Islet precursor cell (in vitro differentiated cells): ENCODE data around the gene PTTG2.
"Not testable (repeated sequence)": the region's sequence is repeated elsewhere in the genome, so short reads cannot be mapped to it uniquely, and the experiment has no call there.

Source experiments
- DNase-seq: peaks from one replicate; pipeline ENCODE4 v3.0.0-alpha.2; 2018

PTTG2 gene

GRCh38 chr4:37960098-37960497, at the start of gene PTTG2:
Gene PTTG2 (plus strand): TSS chr4:37960398. CDS start chr4:37960435, 37 bp downstream.
- no peak for DNase-seq

DNA sequence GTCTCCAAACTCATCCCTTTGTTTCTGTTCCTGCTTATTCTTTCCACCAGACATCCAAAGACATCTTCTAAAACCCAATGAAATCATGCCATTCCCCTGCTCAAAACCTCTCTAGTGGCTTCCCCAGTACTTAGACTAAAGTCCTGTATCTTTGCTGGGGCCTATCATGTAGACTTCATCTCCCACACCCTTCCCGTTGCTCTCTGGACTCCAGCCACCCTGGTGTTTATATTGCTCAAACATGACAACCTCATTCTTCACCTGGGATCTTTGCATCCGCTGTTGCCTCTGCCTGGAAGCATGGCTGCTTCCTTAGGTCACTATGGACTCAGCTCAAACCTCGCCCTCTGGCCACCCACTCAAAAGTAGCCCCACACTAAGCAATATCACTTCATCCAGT, 45.7 kb upstream of the PTTG2 start:
- DNase-seq: no peak

- DNase-seq: no peak
Measured at GRCh38 chr4:37917388-37917787, 42.8 kb upstream of the PTTG2 start.

DNA sequence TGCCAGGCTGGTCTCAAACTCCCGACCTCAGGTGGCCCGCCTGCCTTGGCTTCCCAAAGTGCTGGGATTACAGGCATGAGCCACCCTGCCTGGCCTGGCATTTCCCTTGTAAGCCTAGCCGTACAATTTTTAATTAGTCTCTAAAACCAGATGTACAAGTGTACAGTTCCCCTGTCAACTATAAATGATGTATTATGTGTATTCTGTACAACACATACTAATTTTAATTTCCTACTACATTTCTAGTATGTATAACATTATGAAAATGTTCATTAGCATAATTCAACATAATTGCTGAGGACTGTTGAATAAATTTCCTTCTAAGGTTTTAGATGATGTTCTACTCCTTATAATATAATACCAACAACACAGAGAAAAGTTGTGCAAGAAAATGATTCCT, 41.5 kb upstream of the PTTG2 start:
- DNase-seq: no peak

- DNase-seq: no peak
Measured at GRCh38 chr4:37922328-37922727, 37.9 kb upstream of the PTTG2 start.

GRCh38 chr4:37923089-37923488, 37.1 kb upstream of the PTTG2 start:
- not testable (repeated sequence) for DNase-seq

- DNase-seq: no peak
Measured at GRCh38 chr4:37924946-37925345, 35.3 kb upstream of the PTTG2 start.

GRCh38 chr4:37927434-37927833, 32.8 kb upstream of the PTTG2 start:
- DNase-seq: no peak

GRCh38 chr4:37928426-37929416, 31.5 kb upstream of the PTTG2 start:
- no peak for DNase-seq

GRCh38 chr4:37934096-37934495, 26.1 kb upstream of the PTTG2 start:
- DNase-seq: no peak

GRCh38 chr4:37934609-37935008, 25.6 kb upstream of the PTTG2 start:
- DNase-seq: no peak

DNA sequence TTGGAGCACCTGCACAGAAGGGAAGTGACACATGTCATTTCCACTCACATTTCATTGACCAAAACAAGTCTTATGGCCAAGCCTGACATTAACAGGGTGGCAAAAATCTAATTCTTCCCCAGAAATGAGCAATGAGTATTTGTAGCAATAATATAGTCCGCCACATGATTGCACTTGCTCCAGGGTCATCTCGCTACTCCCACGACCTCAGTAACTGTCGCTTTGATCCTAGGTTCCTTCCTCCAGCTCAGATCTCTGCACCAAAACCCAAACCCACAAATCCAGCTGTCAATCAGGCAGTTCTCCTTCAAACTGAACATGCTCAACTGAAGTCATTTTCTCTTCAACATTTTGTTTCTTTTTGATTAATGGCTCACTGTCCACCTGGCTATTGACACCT, 25.2 kb upstream of the PTTG2 start:
- DNase-seq: no peak

DNA sequence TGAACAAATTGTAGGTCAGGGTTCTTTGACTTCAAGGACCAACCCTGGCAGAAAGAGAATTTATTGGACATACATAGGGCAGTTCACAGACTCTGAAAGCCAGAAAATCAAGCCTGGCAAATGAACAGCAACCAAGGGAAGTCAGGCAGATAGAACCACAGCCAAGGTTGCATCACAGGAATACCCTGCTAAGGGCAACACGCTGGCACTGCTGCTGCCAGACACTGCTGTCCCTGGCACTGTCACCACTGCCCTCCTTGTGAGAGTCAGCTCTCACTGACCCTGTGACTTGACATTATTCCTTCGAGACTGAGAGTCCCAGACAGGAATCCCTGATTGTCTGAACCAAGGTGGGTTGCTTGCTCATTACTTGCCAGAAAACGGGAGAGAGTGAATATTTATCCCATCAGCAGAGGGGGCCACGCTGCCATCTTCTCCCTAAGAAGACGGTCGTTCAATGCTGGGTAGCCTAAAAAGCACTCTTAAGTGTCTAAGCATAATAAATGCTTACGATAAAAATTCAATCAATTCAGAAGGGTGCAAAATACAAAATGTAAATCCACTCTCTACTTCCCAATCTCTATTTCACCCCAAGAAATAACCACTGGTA, 23.2 kb upstream of the PTTG2 start:
- DNase-seq: no peak

DNA sequence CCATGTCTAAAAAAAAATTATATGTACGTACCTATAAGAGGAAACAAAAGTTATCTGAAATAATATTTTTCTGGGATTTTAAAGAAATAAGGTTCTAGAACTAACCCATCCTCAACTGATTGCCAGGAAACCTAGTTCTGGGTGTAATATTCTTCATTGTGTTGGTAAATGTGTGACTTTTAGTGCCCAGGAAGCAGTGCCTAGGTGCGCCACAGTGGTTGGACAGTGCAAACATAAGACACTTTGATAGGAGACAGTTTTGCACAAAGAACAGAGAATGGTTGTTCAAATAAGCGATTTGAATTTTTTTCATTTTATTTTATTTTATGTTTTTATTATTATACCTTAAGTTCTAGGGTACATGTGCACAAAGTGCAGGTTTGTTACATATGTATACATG, 22.0 kb upstream of the PTTG2 start:
- no peak for DNase-seq

- DNase-seq: no peak
Measured at GRCh38 chr4:37946503-37947179, 13.6 kb upstream of the PTTG2 start.

- DNase-seq: no peak
Measured at GRCh38 chr4:37948542-37948941, 11.7 kb upstream of the PTTG2 start.

GRCh38 chr4:37949636-37950426, 10.4 kb upstream of the PTTG2 start:
- no peak for DNase-seq

DNA sequence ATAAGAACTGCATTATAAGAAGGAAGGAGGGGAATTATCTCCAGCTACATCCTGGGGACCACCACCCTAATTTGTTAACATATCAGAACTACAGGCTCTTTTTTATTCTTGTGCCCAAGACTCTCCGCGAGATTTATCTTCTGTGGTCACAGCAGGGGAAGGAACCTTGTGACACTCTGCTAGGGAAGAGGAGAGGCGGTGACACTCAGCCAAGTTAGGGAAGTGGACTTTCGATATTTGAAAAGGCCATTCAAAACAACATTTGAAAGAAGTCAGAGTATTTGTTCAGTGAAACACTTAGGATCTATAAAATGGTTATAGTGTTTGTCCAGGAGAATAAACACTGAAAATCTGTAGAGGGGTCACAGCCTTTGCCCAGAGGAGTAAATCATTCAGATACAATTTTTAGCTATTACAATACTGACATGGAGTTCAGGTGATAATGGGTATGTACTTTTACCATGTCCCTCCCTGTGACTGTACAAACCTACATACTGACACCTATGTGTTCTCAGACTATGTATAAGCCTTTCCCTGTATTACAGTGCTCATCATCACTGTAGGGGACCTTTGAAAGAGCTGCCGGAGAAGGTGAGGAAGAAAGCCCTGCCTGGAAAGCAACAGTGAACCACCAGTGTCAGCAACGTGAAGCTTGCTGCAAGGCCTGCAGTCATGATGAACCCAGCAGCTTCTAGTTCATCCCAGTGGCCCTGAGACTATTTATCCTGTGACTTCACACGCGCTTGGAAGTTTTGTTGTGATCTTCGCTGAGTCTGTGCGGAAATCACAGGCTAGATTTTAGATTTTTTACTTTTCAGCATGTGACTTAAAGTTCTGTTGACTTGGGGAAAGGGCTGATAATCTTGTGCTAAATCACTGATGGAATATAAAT, 8.5 kb upstream of the PTTG2 start:
- no peak for DNase-seq

GRCh38 chr4:37953156-37953555, 7.0 kb upstream of the PTTG2 start:
- no peak for DNase-seq

- DNase-seq: no peak
Measured at GRCh38 chr4:37953620-37954293, 6.4 kb upstream of the PTTG2 start.

- no peak for DNase-seq
Measured at GRCh38 chr4:37956941-37957340, 3.3 kb upstream of the PTTG2 start.
